Measurements from ENCODE around the gene ADM2. TPM values are rescaled to one million over a fixed set of nuclear protein-coding genes. Genes with fewer than 3 reads are reported as not detected.
A peak's percentile ranks its signal among the peaks of the same experiment; 100 is the strongest.

ADM2 gene
- total RNA-seq, 1 experiment from 2014 or later: 11.9 TPM

GRCh38 chr22:50445071-50445879 lies 36.1 kb upstream of the ADM2 start:
- Histone ChIP-seq H3K4ac (ENCODE audit: low read depth, low read length) (no peak overlapping the region), H3K27me3 (ENCODE audit: insufficient read depth, low read length) (no peaks in the 10 kb centered on the region), H3K79me1 (ENCODE audit: insufficient read depth, low read depth, low read length, poor library complexity, severe bottlenecking) (no peaks in the 10 kb centered on the region), H3K9ac (ENCODE audit: extremely low read depth, insufficient read length, low read length) (no peak overlapping the region), H3K14ac (ENCODE audit: insufficient read depth, low read length) (no peak overlapping the region), H3K4me2 (ENCODE audit: insufficient read depth, insufficient read length, low read length) (no peak overlapping the region), H4K91ac (ENCODE audit: insufficient read length, low read depth, low read length) (no peak overlapping the region), H4K20me1 (ENCODE audit: control insufficient read depth, insufficient read depth, insufficient read length) (no peaks in the 10 kb centered on the region), H2BK5ac (ENCODE audit: insufficient read length, low read length) (no peak overlapping the region), H2BK15ac (ENCODE audit: low read depth, low read length) (no peak overlapping the region), H2BK120ac (ENCODE audit: low read depth, low read length, poor library complexity, severe bottlenecking) (no peak overlapping the region), H3K23ac (ENCODE audit: insufficient read length, low read depth, low read length) (no peak overlapping the region), H3K79me2 (ENCODE audit: insufficient read depth, low read length) (no peaks in the 10 kb centered on the region), H3K9me3 (ENCODE audit: control insufficient read depth, low read depth, low read length) (no peaks in the 10 kb centered on the region), H4K8ac (replicated peaks; ENCODE audit: insufficient read length, low read depth, low read length) (no peak overlapping the region), H3K23me2 (ENCODE audit: insufficient read length, low read depth, low read length, poor library complexity, severe bottlenecking) (no peaks in the 10 kb centered on the region), H3K18ac (ENCODE audit: insufficient read length, low read depth, low read length) (no peak overlapping the region), H3T11ph (ENCODE audit: low read length) (no peak overlapping the region), H3K27ac (ENCODE audit: insufficient read length, low read depth, low read length) (no peak overlapping the region), H2AFZ (ENCODE audit: low read length) (no peak overlapping the region), H3K56ac (ENCODE audit: insufficient read length, low read depth, low read length) (no peak overlapping the region), H2BK20ac (ENCODE audit: low read depth, low read length, poor library complexity, severe bottlenecking) (no peak overlapping the region), H4K5ac (ENCODE audit: insufficient read length, low read depth, low read length) (no peak overlapping the region), H2BK12ac (ENCODE audit: insufficient read length, low read depth, low read length) (no peak overlapping the region), H2AK5ac (ENCODE audit: insufficient read length, low read length) (no peak overlapping the region), H3K4me1 (ENCODE audit: insufficient read depth, low read length) (no peaks in the 10 kb centered on the region)
- WGBS (ENCODE audit: extremely low coverage, insufficient read length, low lambda C conversion rate): no CpG with 5 or more reads among the region's 30 CpGs
- peaks cover 9 to 60% (median 35%) of the 10 kb centered on the region in 3 experiments; a peak in 6 of 7 replicates for H3K36me3 Mint-ChIP-seq (ENCODE audit: insufficient read depth in 1 of 3, low read depth in 3 of 3)
- no peaks in the 10 kb centered on the region for H3K9me3 Mint-ChIP-seq
- DNase-seq: no peak
- H3K27ac Mint-ChIP-seq: peak overlapping the region in 2 of 3 experiments; percentile 73 to 82; a peak in 4 of 7 replicates
- H3K4me3 Mint-ChIP-seq: no peak overlapping the region
- no peaks in the 10 kb centered on the region for H3K27me3 Mint-ChIP-seq (ENCODE audit: low read depth)
- H3K4me1 Mint-ChIP-seq: peaks cover 3 to 11% of the 10 kb centered on the region in 2 experiments; a peak in 3 of 4 replicates
- TF ChIP-seq CTCF (conservative IDR thresholded peaks at IDR 0.05): no peak
